HepG2 (cell line): Measurements from ENCODE around the gene GRIK3. TPM values are rescaled to one million over a fixed set of nuclear protein-coding genes. Genes with fewer than 3 reads are reported as not detected.

Source experiments
- ATAC-seq: fragments of 200-7000 bp; cut with Tn5 transposase; 3 replicates; pipeline ENCODE4 v1.9.1; 2020; ENCODE audit warnings: mild to moderate bottlenecking, moderate library complexity
- BruUV-seq: library from RNA; stranded (reverse); fragments of 400-500 nt; replicated peaks from 2 replicates; lab custom pipeline; 2021; lab: Mats Ljungman, UMichigan
- CTCF ChIA-PET: fragments of 300-600 bp; formaldehyde crosslinking; extraction: SDS; loops from one replicate; lab custom pipeline; 2021; ENCODE audit warnings: low total read pairs, inconsistent platforms, low intra/inter-chr PET ratio; lab: Yijun Ruan, JAX
- POLR2A ChIA-PET: fragments of 350-600 bp; sonication (Branson Sonifier 250); formaldehyde crosslinking; loops from one replicate; lab custom pipeline; 2020; ENCODE audit warnings: antibody characterized with exemption, inconsistent platforms; lab: Yijun Ruan, JAX
- DNase-seq: peaks from one replicate; pipeline ENCODE4 v3.0.0-alpha.2; 2015; ENCODE audit warnings: low spot score
- FAIRE-seq: peaks from 3 replicates; lab custom pipeline; 2011; peaks lifted over from hg19 to GRCh38; lab: Jason Lieb, UNC
- H2AFZ ChIP-seq: one replicate; pipeline ENCODE4 v1.6.1; 2011; ENCODE audit warnings: low read length, inconsistent platforms
- H3K27ac ChIP-seq: fragments of 300-600 bp; 3 replicates; pipeline ENCODE4 v1.8.0; 2011; ENCODE audit warnings: mixed run types, mild to moderate bottlenecking, mixed read lengths, low read length, inconsistent platforms; ENCODE audit not compliant: insufficient read depth; ENCODE audit errors: extremely low read length
- H3K27me3 ChIP-seq, 2 experiments: fragments of 200-600 bp in 1 of 2; 2 replicates in 1 of 2; 3 replicates in 1 of 2; pipeline versions ENCODE4 v1.6.0 to v1.8.0; 2011; ENCODE audit warnings: low read length in 2 of 2, mild to moderate bottlenecking in 2 of 2, moderate library complexity in 2 of 2, inconsistent platforms in 1 of 2; ENCODE audit not compliant: insufficient read depth in 2 of 2, control insufficient read depth in 1 of 2
- H3K36me3 ChIP-seq, 2 experiments: fragments of 200-600 bp in 1 of 2; replicated peaks in 1 of 2; 2 replicates in 1 of 2; 3 replicates in 1 of 2; pipeline versions ENCODE4 v1.5.1 to v1.8.0; 2011; ENCODE audit warnings: low read length in 2 of 2, inconsistent platforms in 1 of 2; ENCODE audit not compliant: insufficient read depth in 2 of 2, control insufficient read depth in 1 of 2
- H3K4me1 ChIP-seq: 2 replicates; pipeline ENCODE4 v1.5.1; 2012; ENCODE audit warnings: low read length, inconsistent platforms; ENCODE audit not compliant: insufficient read depth
- H3K4me2 ChIP-seq: 2 replicates; pipeline ENCODE4 v1.6.0; 2011; ENCODE audit warnings: low read depth, low read length, inconsistent platforms
- H3K4me3 ChIP-seq, 3 experiments: fragments of 200-600 bp in 1 of 3; sonication (generic), shearing (Covaris generic) in 1 of 3; replicated peaks in 1 of 3; 2 replicates each; pipeline ENCODE4 v1.5.1; 2011 to 2016; ENCODE audit warnings: low read length in 3 of 3, inconsistent platforms in 2 of 3, low read depth in 2 of 3, mild to moderate bottlenecking in 2 of 3, control low read depth in 1 of 3, mixed read lengths in 1 of 3; ENCODE audit not compliant: insufficient read depth in 1 of 3
- H3K79me2 ChIP-seq: one replicate; pipeline ENCODE4 v1.6.1; 2011; ENCODE audit warnings: low read length, inconsistent platforms; ENCODE audit not compliant: insufficient read depth
- H3K9ac ChIP-seq: 2 replicates; pipeline ENCODE4 v1.6.0; 2011; ENCODE audit warnings: mild to moderate bottlenecking, low read depth, low read length, inconsistent platforms; ENCODE audit not compliant: insufficient read depth
- H3K9me3 ChIP-seq: 2 replicates; pipeline ENCODE4 v1.5.1; 2012; ENCODE audit warnings: mild to moderate bottlenecking, low read length
- H4K20me1 ChIP-seq: 2 replicates; pipeline ENCODE4 v1.6.0; 2011; ENCODE audit warnings: inconsistent platforms, mild to moderate bottlenecking, low read length, moderate library complexity; ENCODE audit not compliant: insufficient read depth
- ATF5 ChIP-seq: sonication (generic); formaldehyde crosslinking; IDR thresholded peaks from 2 replicates; pipeline ENCODE4 v1.4.0; 2020; ENCODE audit warnings: mild to moderate bottlenecking, low read depth, missing genetic modification reagents
- ESRRA ChIP-seq: sonication (generic); formaldehyde crosslinking; IDR thresholded peaks from 2 replicates; pipeline ENCODE4 v1.5.1; 2020; ENCODE audit warnings: mild to moderate bottlenecking, low read depth, missing genetic modification reagents
- NFAT5 ChIP-seq: sonication (generic); formaldehyde crosslinking; IDR thresholded peaks from 2 replicates; pipeline ENCODE4 v1.4.0; 2020; ENCODE audit warnings: missing genetic modification reagents
- NR2C2 ChIP-seq: sonication (generic); formaldehyde crosslinking; IDR thresholded peaks from 2 replicates; pipeline ENCODE4 v1.4.0; 2020; ENCODE audit warnings: missing genetic modification reagents, mild to moderate bottlenecking, moderate library complexity, borderline replicate concordance
- PRMT3 ChIP-seq: sonication (generic); formaldehyde crosslinking; IDR thresholded peaks from 2 replicates; pipeline ENCODE4 v1.8.1; 2022; ENCODE audit warnings: low read depth, mild to moderate bottlenecking, moderate library complexity, missing genetic modification reagents, borderline replicate concordance
- SNAPC5 ChIP-seq: sonication (generic); formaldehyde crosslinking; IDR thresholded peaks from 2 replicates; pipeline ENCODE4 v1.8.1; 2023; ENCODE audit warnings: mild to moderate bottlenecking, missing genetic modification reagents, borderline replicate concordance
- TRAFD1 ChIP-seq: sonication (generic); formaldehyde crosslinking; IDR thresholded peaks from 2 replicates; pipeline ENCODE4 v1.5.1; 2020; ENCODE audit warnings: missing genetic modification reagents, mild to moderate bottlenecking, borderline replicate concordance
- ZNF569 ChIP-seq: sonication (generic); formaldehyde crosslinking; IDR thresholded peaks from 2 replicates; pipeline ENCODE4 v1.5.0; 2020; ENCODE audit warnings: mild to moderate bottlenecking, missing genetic modification reagents, moderate library complexity, borderline replicate concordance
- ZNF772 ChIP-seq: sonication (generic); formaldehyde crosslinking; IDR thresholded peaks from 2 replicates; pipeline ENCODE4 v1.5.0; 2020; ENCODE audit warnings: mild to moderate bottlenecking, missing genetic modification reagents
- WGBS: methylation state at CpG from one replicate; pipeline ENCODE4 v1.1.6; 2017; ENCODE audit warnings: low lambda C conversion rate; 5-methylcytosine and 5-hydroxymethylcytosine counted together
- in situ Hi-C: cut with HindIII; loops from 2 replicates; pipeline ENCODE4 v1.10.0; 2017; ENCODE audit warnings: low pct_unique_long_range_greater_than_20kb; ENCODE audit not compliant: extremely low pct_ligation_motif_present
- intact Hi-C: fragments of 100-400 bp; cut with micrococcal nuclease; formaldehyde crosslinking; loops from one replicate; pipeline ENCODE4 v1.10.0; 2022; ENCODE audit not compliant: unreplicated experiment
- polyA plus RNA-seq, 8 experiments: library from polyadenylated mRNA; depleted of rRNA in 3 of 8; stranded (reverse) in 7 of 8; unstranded in 1 of 8; fragments of >200 nt; fragmentation: Illumina TruSeq in 4 of 8; extraction: Trizol in 4 of 8; gene quantifications; 2 replicates each; pipeline versions ENCODE4 v1.2.1 to v1.2.3, GENCODE V29; 2011 to 2016; ENCODE audit warnings: low read depth in 4 of 8, missing spikeins in 1 of 8, mixed read lengths in 1 of 8; ENCODE audit not compliant: insufficient read depth in 1 of 8
- total RNA-seq, 5 experiments: library from RNA; depleted of rRNA; stranded (reverse); fragments of >200 nt; fragmentation: Illumina TruSeq; extraction: Trizol; gene quantifications; 2 replicates each; pipeline ENCODE4 v1.2.3, GENCODE V29; 2016; ENCODE audit warnings: low read depth in 1 of 5

The GRIK3 gene
- total and polyA plus RNA-seq, 2 of the 13 experiments (the other 11 are each of a cell fraction or from before 2014, with no cell fraction given): not detected

GRCh38 chr1:37055631-37056030, 21.3 kb upstream of the GRIK3 start:
- FAIRE-seq (no peak), ATAC-seq (no peak), DNase-seq (no peak)
- Histone ChIP-seq H3K27me3 (no peaks in the 10 kb centered on the region), H3K4me1 (no peaks in the 10 kb centered on the region), H3K4me2 (no peak overlapping the region), H3K27ac (no peak overlapping the region), H3K9ac (no peak overlapping the region), H3K79me2 (no peaks in the 10 kb centered on the region), H3K9me3 (no peaks in the 10 kb centered on the region), H2AFZ (no peak overlapping the region), H3K36me3 (no peaks in the 10 kb centered on the region), H4K20me1 (no peaks in the 10 kb centered on the region), H3K4me3 (no peak overlapping the region)
- TF ChIP-seq ZNF569 (CRISPR knock-in tag) (no peak), SNAPC5 (CRISPR knock-in tag) (no peak), NFAT5 (CRISPR knock-in tag) (no peak), ZNF772 (CRISPR knock-in tag) (no peak), ATF5 (CRISPR knock-in tag) (no peak), PRMT3 (CRISPR knock-in tag) (no peak), TRAFD1 (CRISPR knock-in tag) (no peak), NR2C2 (CRISPR knock-in tag) (no peak), ESRRA (CRISPR knock-in tag) (no peak)
- CTCF ChIA-PET: no interaction called here
- POLR2A ChIA-PET: no interaction called here
- 2% methylated on average over 3 of the region's 3 CpGs for whole genome bisulfite sequencing
- no TSS peak for BruUV-seq
- in situ Hi-C loops (no loop called here), intact Hi-C loops (no loop called here)
